Activated gamma-delta T cell treated with anti-CD3 and anti-CD28 coated beads, Interleukin-2, amount 50 U/mL, for 16 hours (primary cell): ENCODE results near the gene LRRTM2.
"Not testable (repeated sequence)": the region's sequence is repeated elsewhere in the genome, so short reads cannot be mapped to it uniquely, and the experiment has no call there.

Source experiments
- DNase-seq: peaks from one replicate; pipeline ENCODE4 v3.0.0-alpha.2; 2020; ENCODE audit warnings: low read depth

The LRRTM2 gene

DNA sequence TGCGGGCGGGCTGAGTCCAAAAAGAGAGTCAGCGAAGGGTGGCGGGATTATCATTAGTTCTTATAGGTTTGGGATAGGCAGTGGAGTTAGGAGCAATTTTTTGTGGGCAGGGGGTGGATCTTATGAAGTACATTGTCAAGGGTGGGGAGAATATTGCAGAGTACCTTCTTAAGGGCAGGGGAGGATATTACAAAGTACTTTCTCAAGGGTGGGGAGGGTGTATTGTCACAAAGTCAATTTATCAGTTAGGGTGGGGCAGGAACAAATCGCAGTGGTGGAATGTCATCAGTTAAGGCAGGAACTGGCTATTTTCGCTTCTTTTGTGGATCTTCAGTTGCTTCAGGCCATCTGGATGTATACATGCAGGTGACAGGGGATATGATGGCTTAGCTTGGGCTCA, 40.3 kb downstream of the LRRTM2 start:
- not testable (repeated sequence) for DNase-seq

DNA sequence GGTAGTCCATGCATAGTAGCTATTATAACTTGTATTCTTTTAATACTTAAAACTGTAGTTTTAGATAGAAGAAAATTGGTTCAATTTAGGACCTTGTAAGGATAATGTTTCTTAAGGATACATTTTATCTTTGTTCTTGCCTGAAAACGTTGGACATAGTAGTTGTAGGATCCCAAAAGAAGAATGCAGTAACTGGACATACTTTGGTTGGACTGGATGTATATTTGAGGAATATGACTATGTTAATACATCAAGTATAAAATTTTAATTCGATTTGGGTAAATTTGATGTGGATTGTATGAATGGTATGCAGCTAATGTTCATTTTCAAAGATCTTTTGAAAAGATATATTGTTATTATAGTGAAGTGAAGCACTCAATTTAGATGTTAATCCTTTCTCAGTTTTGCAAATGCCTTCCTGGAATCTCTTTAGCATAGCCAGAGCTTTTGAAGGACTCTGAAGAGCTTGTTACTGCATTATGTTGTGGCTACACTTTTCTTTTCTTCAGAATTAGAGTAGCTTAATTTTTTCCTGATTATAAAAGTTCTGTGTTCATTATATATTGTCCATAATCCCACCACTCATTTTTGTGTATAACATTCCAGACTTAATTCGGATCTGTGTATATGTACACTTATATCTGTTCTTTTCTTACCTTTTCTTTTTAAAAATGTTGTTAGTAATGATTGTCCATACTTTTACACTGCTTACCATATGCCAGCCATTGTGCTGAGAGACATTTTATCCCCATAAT, 41.2 kb downstream of the LRRTM2 start:
- DNase-seq = no peak

DNA sequence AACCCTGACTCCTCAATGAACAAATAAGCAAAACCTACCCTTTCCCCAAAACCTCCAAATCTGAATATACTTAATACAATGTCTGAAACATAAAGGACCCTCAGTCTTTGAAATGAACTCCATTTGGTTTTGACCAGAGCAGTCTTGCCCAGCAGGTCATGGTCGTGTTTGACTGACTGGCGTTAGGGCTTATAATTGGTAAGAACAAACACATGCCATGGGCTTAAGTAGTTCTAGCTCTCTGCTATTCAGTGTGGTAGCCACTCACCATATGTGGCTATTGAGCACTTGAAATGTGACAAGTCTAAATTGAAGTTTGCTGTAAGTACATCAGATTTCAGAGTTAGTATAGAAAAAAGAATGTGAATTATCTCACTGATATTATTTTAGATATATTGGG, 42.1 kb downstream of the LRRTM2 start:
- DNase-seq = no peak

GRCh38 chr5:138832218-138832617, 42.9 kb downstream of the LRRTM2 start:
- no peak for DNase-seq

DNA sequence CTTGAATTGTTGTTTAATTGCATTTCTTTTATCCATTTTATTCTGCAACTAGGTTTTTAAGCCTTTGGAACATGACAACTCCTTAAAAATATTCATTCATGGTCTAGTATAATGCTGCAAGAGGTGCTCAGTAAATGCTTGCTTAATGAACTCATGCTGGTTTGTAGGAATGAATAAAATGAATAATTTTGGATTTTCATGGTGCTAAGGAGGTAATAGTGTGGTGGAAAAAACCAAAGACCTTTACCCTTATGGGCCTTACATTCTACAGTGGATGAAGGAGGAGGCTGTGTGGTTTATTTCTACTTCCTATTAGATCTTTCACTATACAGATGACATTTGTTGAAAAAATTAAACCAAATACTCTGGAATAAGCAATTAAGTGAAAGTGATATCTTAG, 43.4 kb downstream of the LRRTM2 start:
- no peak for DNase-seq

DNA sequence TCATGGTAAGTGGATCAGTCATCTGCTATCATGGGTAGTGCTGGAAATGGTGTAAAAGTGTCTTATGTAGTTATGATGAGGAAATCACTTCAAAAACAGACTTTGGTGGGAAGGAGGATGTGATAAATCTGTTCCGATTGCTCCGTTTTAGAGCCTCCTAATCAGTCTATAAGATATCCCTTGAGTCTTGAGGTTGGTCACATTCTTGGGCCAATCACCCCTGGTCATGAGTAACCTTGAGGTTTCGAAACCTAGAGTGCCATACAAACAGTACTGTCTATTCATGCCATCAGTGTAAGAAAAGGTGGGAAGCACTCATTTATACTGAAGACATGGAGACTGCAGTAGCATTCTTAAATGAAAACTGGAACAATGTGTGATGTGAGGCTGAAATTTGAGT, 45.8 kb downstream of the LRRTM2 start:
- no peak for DNase-seq

DNA sequence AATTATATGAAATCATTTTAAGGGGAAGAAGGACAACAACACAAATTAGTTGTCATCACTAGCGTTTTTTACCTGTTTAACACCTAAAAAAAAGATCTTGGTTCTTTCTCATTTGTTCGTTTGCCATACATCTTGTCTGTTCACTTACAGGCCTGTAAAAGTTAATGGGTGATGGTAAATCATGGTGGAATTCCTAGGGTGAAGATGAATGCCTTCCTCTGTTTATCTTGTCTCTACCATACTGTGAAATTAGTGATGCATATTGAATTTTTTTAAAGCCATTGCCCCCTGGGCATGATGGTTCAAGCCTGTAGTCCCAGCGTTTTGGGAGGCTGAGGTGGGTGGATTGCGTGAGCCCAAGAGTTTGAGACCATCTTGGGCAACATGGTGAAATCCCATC, 46.6 kb downstream of the LRRTM2 start:
- DNase-seq = no peak

- no peak for DNase-seq
These were observed 49.9 kb downstream of the LRRTM2 start for GRCh38 chr5:138824924-138825863.

GRCh38 chr5:138824516-138824915, 50.6 kb downstream of the LRRTM2 start:
- DNase-seq = no peak

- DNase-seq = no peak
These were observed 54.4 kb downstream of the LRRTM2 start for GRCh38 chr5:138820695-138821094.

DNA sequence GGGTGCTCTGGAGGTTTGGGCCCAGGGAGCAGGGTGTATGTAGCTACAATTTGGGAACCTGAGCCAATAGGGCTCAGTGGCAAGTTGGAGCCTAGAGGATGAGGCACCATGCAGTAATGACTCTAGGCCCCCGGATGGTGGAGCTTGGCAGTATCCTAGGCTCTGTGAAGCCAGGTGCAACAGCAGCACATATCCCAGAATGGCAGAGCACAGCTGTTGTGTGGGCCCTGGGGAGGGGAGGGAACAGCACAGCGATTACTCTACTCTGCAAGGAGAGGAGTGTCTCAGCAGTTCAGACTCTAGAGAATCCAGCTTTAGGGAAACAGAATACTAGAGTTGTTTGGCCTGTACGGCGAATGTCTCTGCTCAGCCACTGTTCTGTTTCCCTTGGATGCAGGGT, 56.1 kb downstream of the LRRTM2 start:
- no peak for DNase-seq
